NCI-H460 (cell line): ENCODE measurements around the gene DPP4. TPM values are rescaled to one million over a fixed set of nuclear protein-coding genes. Genes with fewer than 3 reads are reported as not detected.
"Not testable (repeated sequence)": the region's sequence is repeated elsewhere in the genome, so short reads cannot be mapped to it uniquely, and the experiment has no call there.

ENCODE experiments used
- DNase-seq: peaks from one replicate; pipeline ENCODE4 v3.0.0-alpha.2; 2016; ENCODE audit warnings: low read depth; ENCODE audit errors: extremely low read depth
- total RNA-seq: library from RNA; depleted of rRNA; stranded (reverse); fragments of >200 nt; shearing (Covaris generic); gene quantifications from 2 replicates; pipeline ENCODE4 v1.2.3, GENCODE V29; 2014

Gene DPP4
- total RNA-seq, 1 experiment from 2014 or later: 0.25 TPM

GRCh38 chr2:162060532-162060931 is 13.5 kb downstream of the DPP4 start:
- no peak for DNase-seq

GRCh38 chr2:162058973-162059668 is 14.9 kb downstream of the DPP4 start:
- DNase-seq: peak; percentile 3

- DNase-seq: no peak
Measured at GRCh38 chr2:162057426-162057825, 16.6 kb downstream of the DPP4 start.

- DNase-seq: no peak
Measured at GRCh38 chr2:162056796-162057399, 17.1 kb downstream of the DPP4 start.

- no peak for DNase-seq
Measured at GRCh38 chr2:162053808-162054155, 20.2 kb downstream of the DPP4 start.

- no peak for DNase-seq
Measured at GRCh38 chr2:162053066-162053807, 20.8 kb downstream of the DPP4 start.

- DNase-seq: no peak
Measured at GRCh38 chr2:162050513-162050961, 23.5 kb downstream of the DPP4 start.

GRCh38 chr2:162049089-162049488 is 24.9 kb downstream of the DPP4 start:
- DNase-seq: not testable (repeated sequence)

GRCh38 chr2:162044586-162044985 is 29.4 kb downstream of the DPP4 start:
- no peak for DNase-seq

- no peak for DNase-seq
Measured at GRCh38 chr2:162043132-162043531, 30.9 kb downstream of the DPP4 start.

- DNase-seq: no peak
Measured at GRCh38 chr2:162041485-162041884, 32.5 kb downstream of the DPP4 start.

- DNase-seq: no peak
Measured at GRCh38 chr2:162038725-162039124, 35.3 kb downstream of the DPP4 start.

GRCh38 chr2:162037886-162038285 is 36.1 kb downstream of the DPP4 start:
- no peak for DNase-seq

GRCh38 chr2:162037028-162037795 is 36.8 kb downstream of the DPP4 start:
- DNase-seq: no peak

- no peak for DNase-seq
Measured at GRCh38 chr2:162035981-162036380, 38.0 kb downstream of the DPP4 start.

- no peak for DNase-seq
Measured at GRCh38 chr2:162030363-162031190, 43.4 kb downstream of the DPP4 start.

GRCh38 chr2:162029287-162029901 is 44.6 kb downstream of the DPP4 start:
- no peak for DNase-seq

GRCh38 chr2:162028511-162028910 is 45.5 kb downstream of the DPP4 start:
- no peak for DNase-seq

- DNase-seq: no peak
Measured at GRCh38 chr2:162025121-162025911, 48.7 kb downstream of the DPP4 start.
